SK-N-SH treated with all-trans-retinoic acid at 6 μM for 48 hours (cell line): ENCODE measurements around the gene EID2.
A peak's percentile ranks its signal among the peaks of the same experiment; 100 is the strongest.

Experiments used
- ATAC-seq: fragments of 200-7000 bp; cut with Tn5 transposase; 3 replicates; pipeline ENCODE4 v1.9.1; 2020; ENCODE audit warnings: mild to moderate bottlenecking, moderate library complexity
- ARNTL ChIP-seq: fragments of 450-650 bp; formaldehyde crosslinking; IDR thresholded peaks from 2 replicates; pipeline ENCODE4 v1.5.0; 2020; ENCODE audit warnings: low read depth, mild to moderate bottlenecking, moderate library complexity, borderline replicate concordance
- BACH2 ChIP-seq: fragments of 250-450 bp; sonication (Bioruptor Pico); IDR thresholded peaks from 2 replicates; pipeline ENCODE4 v1.9.0; 2021; ENCODE audit warnings: mild to moderate bottlenecking, borderline replicate concordance
- CREB5 ChIP-seq: fragments of 250-450 bp; sonication (Bioruptor Pico); IDR thresholded peaks from 2 replicates; pipeline ENCODE4 v1.5.1; 2020; ENCODE audit warnings: low read depth, mild to moderate bottlenecking, moderate library complexity
- GLIS3 ChIP-seq: fragments of 250-450 bp; sonication (Bioruptor Pico); IDR thresholded peaks from 2 replicates; pipeline ENCODE4 v1.5.0; 2020; ENCODE audit warnings: mild to moderate bottlenecking, moderate library complexity
- ISL1 ChIP-seq: fragments of 250-450 bp; sonication (Bioruptor Pico); IDR thresholded peaks from 2 replicates; pipeline ENCODE4 v2.1.2; 2022; ENCODE audit warnings: mild to moderate bottlenecking, moderate library complexity
- OSR1 ChIP-seq: fragments of 250-450 bp; sonication (Bioruptor Pico); IDR thresholded peaks from 2 replicates; pipeline ENCODE4 v1.8.0; 2022; ENCODE audit warnings: moderate library complexity, mild to moderate bottlenecking, inconsistent platforms
- PATZ1 ChIP-seq: fragments of 250-450 bp; sonication (Bioruptor Pico); IDR thresholded peaks from 2 replicates; pipeline ENCODE4 v1.8.0; 2020; ENCODE audit warnings: mild to moderate bottlenecking, moderate library complexity, borderline replicate concordance
- PPARA ChIP-seq: fragments of 250-450 bp; sonication (Bioruptor Pico); IDR thresholded peaks from 2 replicates; pipeline ENCODE4 v1.5.0; 2020; ENCODE audit warnings: mild to moderate bottlenecking, borderline replicate concordance
- RARB ChIP-seq: fragments of 250-450 bp; sonication (Bioruptor Pico); IDR thresholded peaks from 2 replicates; pipeline ENCODE4 v1.8.0; 2021; ENCODE audit warnings: mild to moderate bottlenecking, moderate library complexity
- SNAI2 ChIP-seq: fragments of 250-450 bp; sonication (Bioruptor Pico); IDR thresholded peaks from 2 replicates; pipeline ENCODE4 v1.5.0; 2020; ENCODE audit warnings: mild to moderate bottlenecking, moderate library complexity
- TCF4 ChIP-seq: fragments of 250-450 bp; sonication (Bioruptor Pico); IDR thresholded peaks from 2 replicates; pipeline ENCODE4 v1.8.0; 2021; ENCODE audit warnings: mild to moderate bottlenecking, moderate library complexity, borderline replicate concordance
- TOX ChIP-seq: fragments of 250-450 bp; sonication (Bioruptor Pico); IDR thresholded peaks from 2 replicates; pipeline ENCODE4 v1.8.0; 2021; ENCODE audit warnings: mild to moderate bottlenecking, moderate library complexity, borderline replicate concordance
- ZC3H10 ChIP-seq: fragments of 250-450 bp; sonication (Bioruptor Pico); IDR thresholded peaks from 2 replicates; pipeline ENCODE4 v1.5.1; 2021; ENCODE audit warnings: mild to moderate bottlenecking, moderate library complexity
- ZFP3 ChIP-seq: fragments of 250-450 bp; sonication (Bioruptor Pico); IDR thresholded peaks from 2 replicates; pipeline ENCODE4 v1.5.0; 2020; ENCODE audit warnings: mild to moderate bottlenecking, moderate library complexity
- ZFP30 ChIP-seq: fragments of 450-650 bp; formaldehyde crosslinking; IDR thresholded peaks from 2 replicates; pipeline ENCODE4 v1.5.0; 2022; ENCODE audit warnings: mild to moderate bottlenecking, moderate library complexity
- ZNF565 ChIP-seq: fragments of 450-650 bp; formaldehyde crosslinking; conservative IDR thresholded peaks from 2 replicates; pipeline ENCODE4 v1.5.0; 2020; ENCODE audit warnings: low read depth, mild to moderate bottlenecking, moderate library complexity
- ZNF70 ChIP-seq: fragments of 450-650 bp; formaldehyde crosslinking; IDR thresholded peaks from 2 replicates; pipeline ENCODE4 v1.5.0; 2020; ENCODE audit warnings: mild to moderate bottlenecking, moderate library complexity
- TF ChIP-seq, protein P1 (sequence below): fragments of 250-450 bp; sonication (Bioruptor Pico); IDR thresholded peaks from 2 replicates; pipeline ENCODE4 v1.5.0; 2020; ENCODE audit warnings: mild to moderate bottlenecking, moderate library complexity
- TF ChIP-seq, protein P2 (sequence below): fragments of 250-450 bp; sonication (Bioruptor Pico); IDR thresholded peaks from 2 replicates; pipeline ENCODE4 v1.5.1; 2021; ENCODE audit warnings: mild to moderate bottlenecking, moderate library complexity
- TF ChIP-seq, protein P3 (sequence below): fragments of 250-450 bp; sonication (Bioruptor Pico); IDR thresholded peaks from 2 replicates; pipeline ENCODE4 v1.8.0; 2021; ENCODE audit warnings: low read depth, mild to moderate bottlenecking, moderate library complexity, borderline replicate concordance

EID2 gene

DNA sequence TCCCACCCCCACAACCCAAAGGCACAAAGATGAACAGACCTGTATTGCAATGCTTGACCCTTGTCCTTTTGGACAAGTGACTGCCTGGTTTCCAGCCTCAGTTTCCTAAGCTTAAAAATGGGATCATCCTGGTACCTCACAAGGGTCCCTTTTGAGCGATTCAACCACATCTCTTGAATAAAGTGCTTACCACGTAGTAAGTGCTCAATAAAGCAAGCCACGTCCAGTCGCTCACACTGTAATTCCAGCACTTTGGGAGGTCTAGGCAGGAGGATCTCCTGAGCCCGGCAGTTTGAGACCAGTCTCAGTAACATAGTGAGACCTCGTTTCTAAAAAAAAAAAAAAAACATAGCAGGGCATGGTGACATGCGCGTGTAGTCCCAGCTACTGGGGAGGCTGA lies 40.0 kb downstream of the EID2 start:
- ATAC-seq, result no peak

GRCh38 chr19:39498798-39499642 lies 40.9 kb downstream of the EID2 start, which contains the start of gene DLL3:
DLL3 (plus strand) TSS chr19:39498947; CDS start chr19:39498975, 28 bp downstream.
- TF ChIP-seq, protein P1, sequence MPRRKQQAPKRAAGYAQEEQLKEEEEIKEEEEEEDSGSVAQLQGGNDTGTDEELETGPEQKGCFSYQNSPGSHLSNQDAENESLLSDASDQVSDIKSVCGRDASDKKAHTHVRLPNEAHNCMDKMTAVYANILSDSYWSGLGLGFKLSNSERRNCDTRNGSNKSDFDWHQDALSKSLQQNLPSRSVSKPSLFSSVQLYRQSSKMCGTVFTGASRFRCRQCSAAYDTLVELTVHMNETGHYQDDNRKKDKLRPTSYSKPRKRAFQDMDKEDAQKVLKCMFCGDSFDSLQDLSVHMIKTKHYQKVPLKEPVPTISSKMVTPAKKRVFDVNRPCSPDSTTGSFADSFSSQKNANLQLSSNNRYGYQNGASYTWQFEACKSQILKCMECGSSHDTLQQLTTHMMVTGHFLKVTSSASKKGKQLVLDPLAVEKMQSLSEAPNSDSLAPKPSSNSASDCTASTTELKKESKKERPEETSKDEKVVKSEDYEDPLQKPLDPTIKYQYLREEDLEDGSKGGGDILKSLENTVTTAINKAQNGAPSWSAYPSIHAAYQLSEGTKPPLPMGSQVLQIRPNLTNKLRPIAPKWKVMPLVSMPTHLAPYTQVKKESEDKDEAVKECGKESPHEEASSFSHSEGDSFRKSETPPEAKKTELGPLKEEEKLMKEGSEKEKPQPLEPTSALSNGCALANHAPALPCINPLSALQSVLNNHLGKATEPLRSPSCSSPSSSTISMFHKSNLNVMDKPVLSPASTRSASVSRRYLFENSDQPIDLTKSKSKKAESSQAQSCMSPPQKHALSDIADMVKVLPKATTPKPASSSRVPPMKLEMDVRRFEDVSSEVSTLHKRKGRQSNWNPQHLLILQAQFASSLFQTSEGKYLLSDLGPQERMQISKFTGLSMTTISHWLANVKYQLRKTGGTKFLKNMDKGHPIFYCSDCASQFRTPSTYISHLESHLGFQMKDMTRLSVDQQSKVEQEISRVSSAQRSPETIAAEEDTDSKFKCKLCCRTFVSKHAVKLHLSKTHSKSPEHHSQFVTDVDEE (CRISPR knock-in tag), result no peak
- TF ChIP-seq ZNF565 (CRISPR knock-in tag), result no peak
- no peak for TF ChIP-seq ZC3H10 (CRISPR knock-in tag)
- no peak for TF ChIP-seq BACH2
- TF ChIP-seq OSR1, result no peak
- TF ChIP-seq, protein P2, sequence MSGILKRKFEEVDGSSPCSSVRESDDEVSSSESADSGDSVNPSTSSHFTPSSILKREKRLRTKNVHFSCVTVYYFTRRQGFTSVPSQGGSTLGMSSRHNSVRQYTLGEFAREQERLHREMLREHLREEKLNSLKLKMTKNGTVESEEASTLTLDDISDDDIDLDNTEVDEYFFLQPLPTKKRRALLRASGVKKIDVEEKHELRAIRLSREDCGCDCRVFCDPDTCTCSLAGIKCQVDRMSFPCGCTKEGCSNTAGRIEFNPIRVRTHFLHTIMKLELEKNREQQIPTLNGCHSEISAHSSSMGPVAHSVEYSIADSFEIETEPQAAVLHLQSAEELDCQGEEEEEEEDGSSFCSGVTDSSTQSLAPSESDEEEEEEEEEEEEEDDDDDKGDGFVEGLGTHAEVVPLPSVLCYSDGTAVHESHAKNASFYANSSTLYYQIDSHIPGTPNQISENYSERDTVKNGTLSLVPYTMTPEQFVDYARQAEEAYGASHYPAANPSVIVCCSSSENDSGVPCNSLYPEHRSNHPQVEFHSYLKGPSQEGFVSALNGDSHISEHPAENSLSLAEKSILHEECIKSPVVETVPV, result no peak
- TF ChIP-seq CREB5 (CRISPR knock-in tag), result no peak
- no peak for TF ChIP-seq TCF4 (CRISPR knock-in tag)
- peak; percentile 23; the same call in 2 of the 3 replicates for ATAC-seq

More for the DNA sequence above, 40.0 kb downstream of the EID2 start:
- TF ChIP-seq TOX (CRISPR knock-in tag), result no peak
- TF ChIP-seq ZNF70 (CRISPR knock-in tag), result no peak
- no peak for TF ChIP-seq ZNF565 (CRISPR knock-in tag)

DNA sequence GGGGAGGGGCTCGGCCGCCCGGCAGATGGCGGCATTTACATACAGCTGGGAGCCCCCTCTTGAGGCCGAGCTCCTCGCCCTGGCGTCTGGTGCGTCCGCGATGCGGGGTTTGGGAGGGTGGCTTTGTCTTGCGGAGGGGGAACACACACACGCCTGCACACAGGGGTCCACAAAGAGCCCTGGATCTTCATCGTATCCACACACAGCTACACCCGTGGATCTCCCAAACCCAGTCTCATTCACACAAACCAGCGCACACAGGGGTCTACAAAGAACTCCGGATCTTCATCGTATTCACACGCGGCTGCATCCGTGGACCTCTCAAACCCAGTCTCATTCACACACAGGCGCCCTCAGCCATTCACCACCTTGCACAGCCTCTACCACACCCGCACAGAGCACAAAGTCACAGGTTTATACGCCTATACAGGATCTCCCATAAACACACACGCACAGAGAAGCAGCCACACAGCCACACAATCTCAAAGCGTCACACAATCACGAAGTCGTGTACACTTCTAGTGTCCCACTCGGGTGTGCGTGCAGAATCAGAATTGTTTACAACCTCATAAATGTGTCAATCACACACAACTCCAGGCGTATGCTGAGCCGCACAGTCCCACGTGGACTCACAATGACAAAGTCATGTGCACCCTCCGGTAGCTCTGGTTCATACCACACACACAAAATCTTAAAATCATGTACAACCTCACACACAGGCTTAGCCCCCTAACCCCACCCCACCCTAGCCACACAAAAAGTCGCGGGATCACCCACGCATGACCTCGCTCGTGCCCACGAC lies 41.8 kb downstream of the EID2 start:
- TF ChIP-seq TCF4 (CRISPR knock-in tag) (peak; percentile 41; the same call in 1 of the 2 replicates), PATZ1 (0 out of 2 replicates have a peak, but pooled peaks have one; percentile 17), ZFP3 (CRISPR knock-in tag) (no peak)
- peak; percentile 77 for ATAC-seq

GRCh38 chr19:39497701-39497995 lies 42.3 kb downstream of the EID2 start:
- ATAC-seq, result no peak; the same call in 2 of the 3 replicates
- TF ChIP-seq ARNTL (CRISPR knock-in tag) (no peak), OSR1 (no peak), ISL1 (CRISPR knock-in tag) (no peak), ZFP3 (CRISPR knock-in tag) (no peak), ZC3H10 (CRISPR knock-in tag) (no peak), SNAI2 (CRISPR knock-in tag) (no peak), ZFP30 (no peak), RARB (no peak), BACH2 (no peak), PPARA (CRISPR knock-in tag) (no peak), GLIS3 (CRISPR knock-in tag) (no peak)
- TF ChIP-seq, protein P1 (CRISPR knock-in tag), result no peak
- TF ChIP-seq, protein P3, sequence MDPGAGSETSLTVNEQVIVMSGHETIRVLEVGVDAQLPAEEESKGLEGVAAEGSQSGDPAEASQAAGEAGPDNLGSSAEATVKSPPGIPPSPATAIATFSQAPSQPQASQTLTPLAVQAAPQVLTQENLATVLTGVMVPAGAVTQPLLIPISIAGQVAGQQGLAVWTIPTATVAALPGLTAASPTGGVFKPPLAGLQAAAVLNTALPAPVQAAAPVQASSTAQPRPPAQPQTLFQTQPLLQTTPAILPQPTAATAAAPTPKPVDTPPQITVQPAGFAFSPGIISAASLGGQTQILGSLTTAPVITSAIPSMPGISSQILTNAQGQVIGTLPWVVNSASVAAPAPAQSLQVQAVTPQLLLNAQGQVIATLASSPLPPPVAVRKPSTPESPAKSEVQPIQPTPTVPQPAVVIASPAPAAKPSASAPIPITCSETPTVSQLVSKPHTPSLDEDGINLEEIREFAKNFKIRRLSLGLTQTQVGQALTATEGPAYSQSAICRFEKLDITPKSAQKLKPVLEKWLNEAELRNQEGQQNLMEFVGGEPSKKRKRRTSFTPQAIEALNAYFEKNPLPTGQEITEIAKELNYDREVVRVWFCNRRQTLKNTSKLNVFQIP (CRISPR knock-in tag), result no peak
- TF ChIP-seq, protein P2, result no peak
